Stimulated activated CD4-positive, alpha-beta T cell treated with anti-CD3 and anti-CD28 coated beads, Interleukin-4, amount 100 ng/mL, for 24 hours (primary cell): ENCODE measurements around the gene SETD4.
"Not testable (repeated sequence)": the region's sequence is repeated elsewhere in the genome, so short reads cannot be mapped to it uniquely, and the experiment has no call there.

Experiments used
- DNase-seq: peaks from one replicate; pipeline ENCODE4 v3.0.0-alpha.2; 2020

The SETD4 gene

DNA sequence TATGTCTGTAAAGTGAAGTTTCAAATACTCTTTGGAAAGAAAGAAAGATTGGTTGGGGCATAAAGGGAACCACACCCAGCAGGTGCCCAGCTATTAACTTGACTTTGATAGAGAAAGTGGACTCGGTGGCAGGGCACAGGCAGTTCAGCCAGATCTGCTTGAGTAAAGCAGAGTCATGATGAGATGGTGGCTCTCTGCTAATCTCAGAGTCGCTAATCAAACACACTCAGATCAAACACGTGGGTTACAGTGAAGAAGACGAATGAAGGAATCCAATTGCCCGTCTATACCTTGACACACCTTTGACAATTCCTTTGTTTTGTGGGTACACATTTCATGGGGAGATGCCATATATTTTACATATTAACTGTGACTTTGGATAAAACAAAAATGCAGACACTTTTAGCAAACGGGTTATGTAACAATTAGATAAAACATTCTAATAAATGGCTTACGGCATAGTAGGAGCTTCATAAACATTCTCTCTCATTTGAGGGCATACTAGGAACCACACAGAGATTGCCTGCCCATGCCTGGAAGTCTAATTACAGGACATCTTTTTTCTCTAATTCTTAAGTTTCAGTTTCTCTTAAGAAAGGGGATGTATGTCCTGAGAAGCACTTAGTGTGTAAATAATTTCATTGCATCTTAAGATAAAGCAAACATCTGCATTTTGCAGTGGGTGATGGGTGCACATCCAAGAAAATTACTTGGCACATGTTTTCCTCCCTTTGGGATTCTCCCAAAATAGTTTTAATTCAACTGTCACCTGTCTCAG lies 16.7 kb upstream of the SETD4 start:
- DNase-seq, result no peak

DNA sequence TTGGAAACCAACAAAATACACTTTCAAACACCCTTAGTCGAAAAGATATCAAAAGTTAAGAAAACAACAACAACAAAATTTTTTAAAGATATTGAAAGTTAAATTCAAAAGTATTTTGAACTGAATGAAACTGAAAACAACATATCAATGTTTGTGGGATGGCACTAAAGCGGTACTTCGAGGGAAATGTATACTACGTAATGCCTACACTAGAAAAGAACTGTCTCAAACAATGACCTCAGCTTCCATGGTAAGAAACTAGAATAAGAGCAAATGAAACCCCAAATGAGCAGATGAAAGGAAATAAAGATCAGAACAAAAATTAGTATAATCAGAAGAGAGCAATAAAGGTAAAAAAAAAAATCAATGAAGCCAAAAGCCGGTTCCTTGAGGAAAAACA lies 15.6 kb upstream of the SETD4 start:
- no peak for DNase-seq

- no peak for DNase-seq
Observed at GRCh38 chr21:36075171-36075570, 14.8 kb upstream of the SETD4 start.

DNA sequence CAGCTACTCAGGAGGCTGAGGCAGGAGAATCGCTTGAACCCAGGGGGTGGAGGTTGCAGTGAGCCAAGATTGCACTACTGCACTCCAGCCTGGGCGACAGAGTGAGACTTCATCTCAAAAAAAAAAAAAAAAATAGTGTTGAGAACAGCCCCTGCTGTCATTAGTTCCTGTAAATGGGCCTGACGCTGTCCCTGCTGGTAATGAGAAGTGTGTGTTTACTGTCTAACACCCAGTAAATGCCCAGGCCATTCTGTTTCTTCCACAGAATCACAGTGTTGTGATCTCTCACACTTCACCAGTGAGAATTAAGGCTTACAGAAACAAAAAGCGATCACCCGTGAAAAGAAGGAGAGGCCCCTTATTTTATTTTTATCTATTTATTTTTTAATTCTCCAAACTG lies 13.6 kb upstream of the SETD4 start:
- not testable (repeated sequence) for DNase-seq

DNA sequence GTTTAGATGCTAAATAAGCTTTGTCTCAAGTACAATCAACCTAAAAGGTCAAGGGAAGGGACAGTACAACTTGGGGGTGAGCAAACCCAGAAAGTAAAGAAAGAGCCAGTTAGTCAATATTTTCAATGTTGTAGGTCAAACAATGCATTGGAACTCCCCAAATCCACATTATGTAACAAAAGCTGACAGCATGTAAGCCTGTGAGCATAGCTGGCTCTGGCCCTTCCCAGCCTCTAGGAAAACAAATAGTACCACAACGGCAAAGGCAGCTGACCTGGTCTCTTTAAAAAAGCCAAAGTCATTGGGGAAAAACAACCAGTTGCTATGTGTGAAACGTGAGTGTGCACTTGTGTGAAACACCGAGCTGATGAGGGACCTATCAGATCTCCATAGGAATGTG lies 12.9 kb upstream of the SETD4 start:
- DNase-seq, result no peak

DNA sequence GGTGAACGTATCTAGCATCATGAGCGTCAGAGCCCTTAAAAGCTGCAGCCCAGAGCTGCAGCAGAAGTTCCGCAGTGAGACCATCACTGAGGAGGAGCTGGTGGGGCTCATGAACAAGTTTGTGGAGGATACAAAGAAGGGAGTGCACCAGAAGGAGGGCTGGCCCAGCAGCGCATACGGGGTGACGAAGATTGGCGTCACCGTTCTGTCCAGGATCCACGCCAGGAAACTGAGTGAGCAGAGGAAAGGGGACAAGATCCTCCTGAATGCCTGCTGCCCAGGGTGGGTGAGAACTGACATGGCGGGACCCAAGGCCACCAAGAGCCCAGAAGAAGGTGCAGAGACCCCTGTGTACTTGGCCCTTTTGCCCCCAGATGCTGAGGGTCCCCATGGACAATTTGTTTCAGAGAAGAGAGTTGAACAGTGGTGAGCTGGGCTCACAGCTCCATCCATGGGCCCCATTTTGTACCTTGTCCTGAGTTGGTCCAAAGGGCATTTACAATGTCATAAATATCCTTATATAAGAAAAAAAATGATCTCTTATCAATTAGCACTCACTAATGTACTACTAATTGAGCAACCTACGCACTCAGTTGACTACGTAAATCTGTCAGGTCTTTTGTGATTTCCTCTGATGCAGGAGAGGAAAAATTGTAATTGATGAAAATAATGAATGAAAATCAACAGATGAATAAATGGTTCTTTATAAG lies 12.3 kb upstream of the SETD4 start:
- no peak for DNase-seq

DNA sequence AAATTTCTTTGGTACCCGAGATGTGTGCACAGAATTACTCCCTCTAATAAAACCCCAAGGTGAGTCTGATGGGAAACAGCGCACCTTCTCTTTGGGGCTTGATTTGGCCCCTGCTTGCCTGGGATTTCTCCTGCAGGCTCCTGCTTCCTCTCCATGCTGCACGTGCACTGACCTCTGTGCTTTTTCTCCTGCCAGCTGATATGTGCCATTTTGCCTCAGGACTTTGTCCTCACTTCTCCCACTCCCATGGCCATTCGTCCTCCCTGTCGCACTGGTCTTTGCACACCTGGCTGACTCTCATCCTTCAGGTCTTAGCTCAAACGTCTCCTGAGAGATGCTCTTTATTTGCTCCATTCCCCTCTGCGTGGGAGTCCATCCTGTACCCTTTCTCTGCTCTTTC lies 10.7 kb upstream of the SETD4 start:
- no peak for DNase-seq

GRCh38 chr21:36069713-36070583 lies 9.6 kb upstream of the SETD4 start, which contains the start of gene CBR1:
TSS of gene CBR1 (plus strand) at chr21:36070024. CDS start at chr21:36070116, 92 bp downstream.
- peak; percentile 91 for DNase-seq

DNA sequence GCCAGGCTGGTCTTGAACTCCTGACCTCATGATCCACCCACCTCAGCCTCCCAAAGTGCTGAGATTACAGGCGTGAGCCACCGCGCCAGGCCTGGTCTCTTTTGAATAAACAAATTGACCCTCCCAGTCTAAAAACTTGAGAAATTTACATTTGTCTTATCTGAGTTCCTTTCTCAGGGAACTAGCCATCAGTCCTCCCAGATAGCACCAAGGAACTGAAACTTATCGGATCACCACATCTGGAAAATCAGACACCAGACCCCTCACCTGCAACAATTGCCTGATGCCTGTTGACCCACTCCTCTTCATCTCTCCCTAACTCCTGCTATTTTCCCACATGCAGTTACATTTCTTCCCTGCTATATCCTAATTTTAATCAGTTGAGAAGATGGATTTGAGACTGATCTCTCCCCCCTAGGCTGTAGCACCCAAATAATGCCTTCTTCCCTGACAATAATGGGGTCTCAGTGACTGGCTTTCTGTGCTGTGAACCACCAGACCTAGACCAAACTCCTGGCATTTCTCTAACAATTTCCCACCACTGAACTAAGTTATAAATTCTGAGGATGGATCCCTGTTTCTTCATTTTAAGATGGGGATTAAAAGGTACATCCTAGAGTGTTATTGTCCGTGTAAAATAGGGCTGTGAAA lies 8.5 kb upstream of the SETD4 start:
- no peak for DNase-seq

DNA sequence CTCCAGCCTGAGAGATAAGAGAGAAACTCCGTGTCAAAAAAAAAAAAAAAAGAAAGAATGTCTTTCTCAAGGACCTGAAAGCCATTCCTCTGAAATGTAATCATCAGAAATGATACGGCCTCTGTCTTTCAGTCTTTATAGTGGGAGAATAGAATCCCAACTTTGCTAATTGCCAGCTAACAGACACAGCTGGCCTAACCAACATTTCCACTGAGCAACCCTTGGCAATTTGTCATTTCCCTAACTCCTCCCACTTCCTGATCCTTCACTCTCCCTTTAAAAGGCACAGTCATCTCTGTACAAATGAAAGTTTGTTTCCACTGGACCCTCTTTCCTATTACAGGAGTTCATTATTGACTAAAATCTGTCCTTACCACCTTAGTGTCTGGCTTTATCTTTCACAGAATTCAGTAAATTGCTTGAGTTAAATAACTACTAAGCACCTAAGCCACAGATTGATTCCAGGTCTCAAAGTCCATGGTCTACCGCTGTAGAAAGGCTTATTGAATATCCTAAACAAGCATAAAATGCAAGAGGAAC lies 5.2 kb upstream of the SETD4 start:
- no peak for DNase-seq

DNA sequence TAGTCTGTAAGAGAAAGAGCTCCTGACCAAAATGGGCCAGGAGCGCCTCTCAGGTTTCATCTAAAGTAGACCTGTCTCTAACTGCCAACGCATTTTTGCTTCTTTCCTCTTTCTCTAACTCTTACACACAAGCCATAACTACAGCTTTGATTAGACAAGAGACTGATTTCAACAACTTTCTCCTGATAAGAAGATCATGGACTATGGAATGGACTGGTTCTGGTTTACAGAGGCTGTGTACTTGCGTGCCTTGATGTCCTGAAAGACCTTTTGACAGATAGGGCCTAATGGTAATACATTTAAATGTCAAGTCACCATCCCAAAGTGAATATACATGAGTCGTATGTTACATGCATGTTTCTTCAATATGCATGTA lies 3.7 kb upstream of the SETD4 start:
- no peak for DNase-seq

DNA sequence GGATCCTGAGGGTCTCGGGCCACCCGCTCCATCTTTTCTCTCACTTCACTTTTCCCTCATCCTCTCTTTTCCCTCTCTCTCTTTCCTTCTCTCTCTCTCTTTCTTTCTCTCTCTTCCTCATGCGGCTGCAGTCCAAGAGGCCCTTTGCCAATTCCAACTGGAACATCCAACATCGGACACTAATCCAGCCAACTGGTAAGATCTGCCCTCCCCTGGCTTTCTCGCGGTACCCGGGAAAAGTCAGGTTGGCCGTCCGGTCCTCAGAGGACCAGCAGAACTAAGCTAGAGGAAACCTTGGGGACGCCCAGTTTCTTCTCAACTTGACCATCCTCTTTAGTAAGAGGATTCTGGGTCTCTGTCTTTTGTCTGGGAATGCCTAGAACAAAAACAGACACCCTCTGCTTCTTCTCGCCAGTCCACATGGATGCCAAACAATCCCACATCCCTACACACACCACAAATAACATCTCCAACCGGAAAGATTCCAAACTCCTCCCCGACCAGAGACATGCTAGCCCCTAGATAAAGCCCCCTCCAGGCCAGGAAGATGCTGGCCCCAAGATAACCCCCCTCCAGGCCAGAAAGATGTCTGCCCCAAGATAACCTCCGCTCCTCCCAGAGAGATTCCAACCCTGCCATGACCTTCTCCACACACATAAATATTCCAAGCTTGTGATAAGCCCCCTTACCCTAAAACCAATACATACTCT lies 3.2 kb upstream of the SETD4 start:
- no peak for DNase-seq

DNA sequence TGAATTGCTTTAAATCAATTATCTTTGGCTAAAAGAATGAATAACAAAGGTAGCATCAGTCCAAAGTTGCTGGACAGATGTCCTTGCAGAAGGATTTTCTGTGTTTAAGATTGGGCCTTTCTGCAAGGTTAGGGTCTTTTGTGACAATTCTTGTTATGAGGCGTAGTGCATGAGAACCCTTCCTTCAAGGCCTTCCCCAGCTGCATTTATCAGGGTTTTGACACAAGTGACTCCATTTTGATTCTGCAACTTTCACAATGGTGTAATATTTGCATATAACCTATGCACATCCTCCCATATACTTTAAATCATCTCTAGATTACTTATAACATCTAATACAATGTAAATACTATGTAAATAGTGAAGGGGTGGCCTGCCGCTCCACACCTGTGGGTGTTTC lies 1.1 kb upstream of the SETD4 start:
- DNase-seq, result no peak

GRCh38 chr21:36059823-36060158 lies 535 bp downstream of the SETD4 start:
- DNase-seq, result no peak

- no peak for DNase-seq
Observed at GRCh38 chr21:36055551-36055950, 4.8 kb downstream of the SETD4 start.

DNA sequence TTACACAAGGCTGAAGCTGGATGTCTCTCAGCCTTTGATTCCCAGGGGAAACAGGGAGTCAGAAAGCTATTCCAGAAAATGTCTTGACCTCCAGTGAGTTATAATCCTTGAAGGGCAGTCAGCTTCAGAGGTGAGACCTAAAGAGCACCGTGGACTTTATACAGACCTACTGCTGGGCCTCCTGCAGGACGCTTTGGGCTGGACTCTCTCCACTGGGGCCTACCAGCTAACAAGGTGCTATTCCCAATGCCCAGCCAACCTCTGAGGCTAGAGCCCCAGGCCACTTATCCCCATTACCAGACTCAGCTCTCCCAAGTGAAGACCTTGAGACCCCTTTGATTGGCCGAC lies 6.6 kb downstream of the SETD4 start:
- DNase-seq, result no peak

GRCh38 chr21:36052860-36053714 lies 7.2 kb downstream of the SETD4 start:
- no peak for DNase-seq

GRCh38 chr21:36048357-36048756 lies 12.0 kb downstream of the SETD4 start:
- DNase-seq, result no peak

GRCh38 chr21:36047139-36047538 lies 13.2 kb downstream of the SETD4 start:
- DNase-seq, result no peak

DNA sequence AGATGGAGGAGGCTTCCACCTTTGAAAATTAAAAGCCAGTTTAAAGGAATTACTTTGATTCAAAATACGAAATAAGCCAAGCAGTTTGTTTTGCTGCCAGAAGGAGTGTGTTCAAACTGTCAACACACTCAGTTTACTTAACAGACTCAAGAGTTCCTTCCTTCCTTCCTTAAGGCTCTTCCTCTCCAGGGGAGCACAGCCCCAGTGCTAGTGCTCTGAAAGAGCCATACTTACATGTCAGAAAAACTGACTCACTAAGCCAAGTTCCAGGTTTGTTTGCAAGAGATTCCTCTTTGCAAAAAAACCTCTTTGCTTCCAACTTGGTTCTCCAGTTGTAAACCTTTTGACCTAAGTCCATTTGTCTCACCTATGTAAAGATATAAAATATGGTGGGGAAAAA lies 14.3 kb downstream of the SETD4 start:
- no peak for DNase-seq

DNA sequence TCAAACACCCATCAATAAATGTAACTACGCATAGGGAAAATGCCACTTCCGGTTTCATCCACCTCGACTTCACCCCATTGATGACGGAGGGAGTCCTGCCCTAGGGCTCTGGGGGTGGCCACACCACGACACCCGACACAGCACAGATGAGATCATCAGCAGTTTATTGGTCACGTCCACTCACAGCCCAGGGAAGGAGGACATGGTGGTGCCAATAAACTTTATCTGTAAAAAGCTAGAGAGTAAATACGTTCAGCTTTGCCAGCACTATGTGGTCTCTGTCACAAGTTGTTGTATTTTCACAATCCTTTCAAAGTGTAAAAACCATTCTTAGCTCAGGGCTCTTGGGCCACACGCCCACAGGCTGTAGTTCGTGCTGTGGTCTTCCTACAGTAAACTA lies 16.3 kb downstream of the SETD4 start:
- DNase-seq, result no peak
